ENCODE results near the gene PDZRN4.

PDZRN4 gene

GRCh38 chr12:41348198-41348597 lies 160.1 kb downstream of the PDZRN4 start:
- TF ChIP-seq CTCF (IDR thresholded peaks at IDR 0.05; ENCODE audit: insufficient read depth, low read depth, low read length, missing control alignments), result no peak
- DNase-seq (ENCODE audit: low read depth), result no peak
- H3K4me3 ChIP-seq (ENCODE audit: low read depth, low read length), result no peak overlapping the region

DNA sequence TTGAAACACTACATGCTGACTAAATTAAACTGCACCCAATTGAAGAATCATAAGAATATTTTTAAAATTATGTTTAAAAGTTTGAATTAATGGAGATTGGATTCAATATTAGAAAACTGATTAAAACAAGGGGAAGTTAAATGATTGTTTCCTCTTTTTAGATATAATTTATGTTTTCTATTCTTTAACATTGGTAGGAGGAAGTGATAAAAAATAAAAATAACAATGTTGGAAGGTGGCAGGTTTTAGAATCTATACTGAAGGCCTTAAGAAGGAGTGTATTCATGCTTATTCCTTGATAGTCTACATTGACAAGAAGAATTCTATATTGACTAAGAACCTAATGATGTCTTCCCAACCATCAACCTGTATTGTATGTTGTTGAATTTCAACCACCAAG lies 168.1 kb downstream of the PDZRN4 start:
- no peak for TF ChIP-seq CTCF (IDR thresholded peaks at IDR 0.05; ENCODE audit: insufficient read depth, low read depth, low read length, missing control alignments)
- H3K4me3 ChIP-seq (ENCODE audit: low read depth, low read length), result no peak overlapping the region
- no peak for DNase-seq (ENCODE audit: low read depth)

DNA sequence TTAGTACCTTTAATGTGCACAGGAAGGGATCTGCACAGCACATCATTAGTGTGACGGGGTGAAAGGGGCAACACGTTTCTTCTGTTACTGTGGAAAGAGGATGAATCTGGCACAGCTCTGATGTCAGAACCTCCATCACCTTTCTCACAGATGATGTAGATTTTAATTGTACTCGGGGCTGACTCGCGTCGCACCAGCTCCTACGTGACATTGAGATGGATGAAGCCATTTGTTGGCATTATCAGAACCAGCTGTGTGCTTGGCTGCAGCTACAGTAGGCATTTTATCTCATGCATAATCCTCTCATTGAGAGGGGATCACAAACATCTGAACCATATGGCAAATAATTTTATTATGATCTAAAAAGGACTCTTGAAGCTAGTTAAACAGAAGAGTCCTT lies 173.6 kb downstream of the PDZRN4 start:
- no peak for TF ChIP-seq CTCF (IDR thresholded peaks at IDR 0.05; ENCODE audit: insufficient read depth, low read depth, low read length, missing control alignments)
- H3K4me3 ChIP-seq (ENCODE audit: low read depth, low read length), result no peak overlapping the region
- DNase-seq (ENCODE audit: low read depth), result no peak

- TF ChIP-seq CTCF (IDR thresholded peaks at IDR 0.05; ENCODE audit: insufficient read depth, low read depth, low read length, missing control alignments), result no peak
- no peak for DNase-seq (ENCODE audit: low read depth)
Observed at GRCh38 chr12:41362510-41362909, 174.4 kb downstream of the PDZRN4 start.

GRCh38 chr12:41362931-41363330 lies 174.8 kb downstream of the PDZRN4 start:
- DNase-seq (ENCODE audit: low read depth), result no peak
- no peak for TF ChIP-seq CTCF (IDR thresholded peaks at IDR 0.05; ENCODE audit: insufficient read depth, low read depth, low read length, missing control alignments)
- H3K4me3 ChIP-seq (ENCODE audit: low read depth, low read length), result no peak overlapping the region

More at GRCh38 chr12:41362510-41362909, 174.4 kb downstream of the PDZRN4 start:
- no peak overlapping the region for H3K4me3 ChIP-seq (ENCODE audit: low read depth, low read length)

DNA sequence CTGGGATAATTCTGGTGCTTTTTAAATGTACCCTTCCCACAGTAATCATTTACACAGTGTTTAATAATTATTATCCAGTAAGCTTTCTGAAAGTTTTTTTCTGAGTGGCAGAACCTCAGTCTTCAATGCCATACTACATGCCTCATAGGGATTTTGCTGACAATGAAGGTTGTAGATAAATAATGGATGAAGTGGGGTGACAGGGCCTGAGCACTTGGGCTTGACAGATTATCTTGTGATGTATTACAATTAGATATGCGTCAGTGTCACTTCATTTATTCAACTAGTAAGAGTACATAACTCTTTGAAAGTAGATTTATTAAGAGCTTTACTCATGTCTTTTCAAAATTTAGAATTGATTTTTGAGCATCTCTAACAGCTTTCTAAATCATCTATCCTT lies 176.1 kb downstream of the PDZRN4 start:
- no peak for DNase-seq (ENCODE audit: low read depth)
- no peak overlapping the region for H3K4me3 ChIP-seq (ENCODE audit: low read depth, low read length)
- TF ChIP-seq CTCF (IDR thresholded peaks at IDR 0.05; ENCODE audit: insufficient read depth, low read depth, low read length, missing control alignments), result no peak

GRCh38 chr12:41365653-41366171 lies 177.6 kb downstream of the PDZRN4 start:
- TF ChIP-seq CTCF (IDR thresholded peaks at IDR 0.05; ENCODE audit: insufficient read depth, low read depth, low read length, missing control alignments), result no peak
- H3K4me3 ChIP-seq (ENCODE audit: low read depth, low read length), result no peak overlapping the region
- no peak for DNase-seq (ENCODE audit: low read depth)
